ENCODE measurements around the gene BCAS2.
A peak's percentile ranks its signal among the peaks of the same experiment; 100 is the strongest.

Gene BCAS2

GRCh38 chr1:114554577-114554976 lies 26.8 kb downstream of the BCAS2 start:
- DNase-seq = no peak

DNA sequence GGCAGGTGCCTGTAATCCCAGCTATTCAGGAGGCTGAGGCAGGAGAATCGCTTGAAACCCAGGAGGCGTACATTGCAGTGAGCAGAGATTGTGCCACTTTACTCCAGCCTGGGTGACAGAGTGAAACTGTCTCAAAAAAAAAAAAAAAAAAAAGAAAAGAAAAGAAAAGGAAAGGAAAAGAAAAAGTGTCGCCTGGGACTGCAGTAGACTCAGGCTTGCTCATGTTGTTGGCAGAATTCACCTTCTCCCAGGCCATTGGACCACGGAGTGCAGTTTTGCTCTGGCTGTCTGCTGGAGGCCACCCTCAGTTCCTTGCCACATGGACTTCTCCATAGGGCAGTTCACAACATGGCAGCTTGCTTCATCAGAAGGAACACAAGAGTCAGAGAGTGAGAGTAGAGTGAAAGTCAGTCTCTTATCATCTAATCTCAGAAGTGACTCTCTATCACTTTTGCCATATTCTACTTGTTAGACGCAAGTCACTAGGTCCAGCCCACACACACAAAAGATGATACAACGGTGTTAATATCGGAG lies 29.2 kb downstream of the BCAS2 start:
- no peak for DNase-seq

DNA sequence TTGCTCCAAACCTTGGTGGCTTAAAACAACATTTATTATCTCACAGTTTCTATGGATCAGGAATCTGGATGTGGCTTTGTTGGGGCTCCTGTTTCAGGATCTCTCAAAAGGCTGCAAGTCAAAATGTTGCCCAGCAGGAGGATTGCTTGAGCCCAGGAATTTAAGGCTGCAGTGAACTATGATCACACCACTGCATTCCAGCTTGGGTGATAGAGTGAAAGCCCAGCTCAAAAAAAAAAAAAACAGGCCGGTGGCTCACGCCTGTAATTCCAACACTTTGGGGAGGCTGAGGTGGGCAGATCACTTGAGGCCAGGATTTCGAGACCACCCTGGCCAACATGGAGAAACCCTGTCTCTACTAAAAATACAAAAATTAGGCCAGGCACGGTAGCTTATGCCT lies 30.0 kb downstream of the BCAS2 start:
- DNase-seq = no peak

DNA sequence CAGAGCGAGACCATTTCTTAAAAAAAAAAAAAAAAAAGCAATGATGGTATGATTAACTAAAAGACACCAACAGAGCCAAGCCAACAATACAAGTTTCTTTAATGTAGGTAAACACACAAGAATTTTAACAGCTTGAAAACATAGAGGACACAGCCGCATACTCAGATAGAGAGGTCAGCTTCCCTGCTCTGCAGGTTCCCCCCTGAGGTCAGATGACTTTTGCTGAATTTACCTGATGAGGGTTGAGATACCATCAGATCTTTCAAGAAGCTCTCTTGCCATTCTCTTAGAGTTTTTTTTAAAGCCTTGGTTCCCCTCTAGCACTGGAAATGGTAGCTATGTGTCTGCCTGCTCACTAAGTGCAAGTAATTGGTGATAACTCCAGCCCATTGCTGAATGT lies 31.1 kb downstream of the BCAS2 start:
- no peak for DNase-seq

GRCh38 chr1:114549137-114549536 lies 32.3 kb downstream of the BCAS2 start:
- no peak for DNase-seq

- no peak for DNase-seq
These were observed 34.3 kb downstream of the BCAS2 start for GRCh38 chr1:114547076-114547475.

GRCh38 chr1:114545796-114546195 lies 35.6 kb downstream of the BCAS2 start:
- DNase-seq = no peak

GRCh38 chr1:114545315-114545714 lies 36.1 kb downstream of the BCAS2 start:
- DNase-seq = no peak

DNA sequence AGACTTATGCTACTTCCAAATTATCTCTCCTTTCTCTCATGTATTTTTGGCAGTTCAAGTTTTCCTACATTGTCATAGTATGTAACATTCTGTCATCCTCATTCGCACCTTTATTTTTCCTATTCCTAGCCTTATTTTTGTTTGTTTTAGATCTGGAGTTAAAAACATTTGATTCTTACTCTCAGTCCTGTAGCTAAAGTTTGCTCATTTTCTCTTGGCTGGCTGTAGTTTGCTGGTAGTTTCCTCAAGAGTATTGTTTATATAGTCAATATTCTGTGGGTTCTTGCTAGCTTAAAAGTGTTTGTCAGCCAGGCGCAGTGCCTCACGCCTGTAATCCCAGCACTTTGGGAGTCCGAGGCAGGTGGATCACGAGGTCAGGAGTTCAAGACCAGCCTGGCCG lies 40.6 kb downstream of the BCAS2 start:
- DNase-seq = no peak

DNA sequence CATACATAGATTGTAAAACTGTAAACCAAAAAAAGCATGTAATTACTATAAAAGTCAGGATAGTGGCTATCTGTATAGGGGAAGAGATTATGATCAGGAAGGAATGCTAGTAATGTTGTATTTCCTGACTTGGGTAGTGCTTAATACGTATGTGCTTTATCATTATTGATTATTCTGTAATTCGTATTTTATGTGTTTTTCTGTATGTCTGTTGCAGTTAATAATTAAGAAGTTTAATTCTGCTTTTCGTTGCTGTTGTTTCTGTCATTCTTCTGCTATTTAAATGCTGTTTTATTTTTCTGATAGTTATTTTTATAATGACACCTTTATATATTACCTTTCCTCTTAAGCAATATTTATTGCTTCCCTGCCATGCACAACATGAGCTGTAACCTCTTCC lies 41.1 kb downstream of the BCAS2 start:
- no peak for DNase-seq

DNA sequence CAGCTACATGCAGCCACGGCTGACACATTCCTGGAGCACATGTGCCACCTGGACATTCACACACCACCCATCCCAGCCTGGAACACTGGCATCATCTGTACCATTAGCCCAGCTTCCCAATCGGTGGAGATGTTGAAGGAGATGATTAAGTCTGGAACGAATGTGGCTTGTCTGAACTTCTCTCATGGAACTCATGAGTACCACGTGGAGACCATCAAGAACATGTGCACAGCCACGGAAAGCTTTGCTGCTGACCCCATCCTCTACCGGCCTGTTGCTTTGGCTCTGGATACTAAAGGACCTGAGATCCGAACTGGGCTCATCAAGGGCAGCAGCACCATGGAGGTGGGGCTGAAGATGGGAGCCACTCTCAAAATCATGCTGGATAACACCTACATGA lies 45.4 kb downstream of the BCAS2 start:
- no peak for DNase-seq

- DNase-seq = no peak
These were observed 46.0 kb downstream of the BCAS2 start for GRCh38 chr1:114535401-114535800.

GRCh38 chr1:114531094-114531493 lies 50.3 kb downstream of the BCAS2 start:
- DNase-seq = no peak

- DNase-seq = no peak
These were observed 51.2 kb downstream of the BCAS2 start for GRCh38 chr1:114530224-114530623.

DNA sequence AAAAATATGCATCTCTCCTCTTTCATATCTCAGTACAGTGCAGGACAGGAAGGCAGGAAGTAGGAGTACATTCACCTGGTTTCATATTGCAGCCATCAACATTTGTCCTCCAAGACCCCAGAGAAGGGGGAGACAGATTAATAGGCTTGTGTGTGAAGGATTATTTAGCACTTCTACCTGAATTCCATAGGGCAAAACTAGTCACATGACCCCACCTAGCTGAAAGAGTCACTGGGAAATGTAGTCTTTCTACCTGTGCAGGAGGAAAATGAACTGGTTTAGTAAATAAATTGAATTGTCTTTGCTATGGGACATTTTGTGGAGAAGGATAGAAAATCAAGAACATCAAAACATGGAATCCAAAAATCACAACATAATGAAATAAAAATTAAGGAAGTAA lies 56.5 kb downstream of the BCAS2 start:
- DNase-seq = peak; percentile 11

GRCh38 chr1:114522264-114522575 lies 59.2 kb downstream of the BCAS2 start:
- no peak for DNase-seq

- DNase-seq = no peak
These were observed 59.8 kb downstream of the BCAS2 start for GRCh38 chr1:114521396-114522263.

All from hematopoietic multipotent progenitor cell treated with erythropoietin and hydrocortisone succinate and interleukin-3 and kit ligand, for 4 days (in vitro differentiated cells).